ENCODE data around the gene RBM33.
"Not testable (repeated sequence)": the region's sequence is repeated elsewhere in the genome, so short reads cannot be mapped to it uniquely, and the experiment has no call there.

The RBM33 gene

DNA sequence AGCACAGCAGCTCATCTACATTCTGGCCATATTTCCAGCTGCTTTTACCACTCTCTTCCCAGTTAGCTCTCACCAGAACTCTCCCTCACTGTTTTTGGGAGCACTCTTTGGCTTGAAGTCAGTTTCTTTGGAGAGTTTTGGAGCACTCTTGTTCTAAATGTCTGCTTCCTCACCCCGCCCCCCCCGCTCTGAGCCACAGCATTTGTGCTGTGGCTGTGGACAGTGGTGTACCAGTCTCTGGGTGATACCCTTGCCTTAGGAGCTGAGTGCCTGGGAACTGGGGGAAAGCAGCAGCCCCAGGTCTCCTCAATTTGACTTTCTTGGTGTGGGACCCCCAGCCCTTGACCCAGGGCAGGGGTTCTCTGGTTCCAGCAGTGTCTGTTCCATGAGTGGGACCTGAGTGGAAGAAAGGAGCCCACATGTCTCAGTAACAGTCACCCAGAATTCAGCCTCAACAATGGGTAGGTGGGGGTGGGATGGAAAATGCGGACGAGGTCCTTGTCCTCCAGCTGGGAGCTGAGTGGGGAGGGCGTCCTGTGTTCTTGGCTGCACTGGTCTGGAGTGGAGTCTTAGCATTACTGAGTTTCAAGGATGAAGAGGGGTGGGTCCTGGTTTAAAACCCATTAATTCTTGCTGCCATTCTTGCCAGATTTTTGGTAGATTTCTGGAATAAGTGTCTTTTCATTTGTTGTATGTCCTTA, 18.0 kb downstream of the RBM33 start:
- no peak for DNase-seq (ENCODE audit: low spot score)

DNA sequence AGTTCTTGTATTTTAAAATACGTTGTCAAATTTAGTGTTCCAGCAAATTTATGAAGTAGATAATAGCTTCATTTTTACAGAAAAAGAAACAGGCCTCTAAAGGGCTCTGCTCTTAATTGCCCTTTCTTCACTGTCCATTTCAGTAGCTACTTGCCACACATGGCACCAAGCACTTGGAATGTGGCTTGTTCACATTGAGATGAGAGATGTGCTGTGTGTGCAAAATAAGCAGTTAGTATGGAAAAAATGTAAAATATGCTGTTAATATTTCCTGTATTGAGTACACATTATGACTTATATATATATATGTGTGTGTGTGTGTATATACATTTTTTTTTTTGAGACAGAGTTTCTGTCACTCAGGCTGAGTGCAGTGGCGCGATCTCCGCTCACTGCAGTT, 19.5 kb downstream of the RBM33 start:
- DNase-seq (ENCODE audit: low spot score): no peak

DNA sequence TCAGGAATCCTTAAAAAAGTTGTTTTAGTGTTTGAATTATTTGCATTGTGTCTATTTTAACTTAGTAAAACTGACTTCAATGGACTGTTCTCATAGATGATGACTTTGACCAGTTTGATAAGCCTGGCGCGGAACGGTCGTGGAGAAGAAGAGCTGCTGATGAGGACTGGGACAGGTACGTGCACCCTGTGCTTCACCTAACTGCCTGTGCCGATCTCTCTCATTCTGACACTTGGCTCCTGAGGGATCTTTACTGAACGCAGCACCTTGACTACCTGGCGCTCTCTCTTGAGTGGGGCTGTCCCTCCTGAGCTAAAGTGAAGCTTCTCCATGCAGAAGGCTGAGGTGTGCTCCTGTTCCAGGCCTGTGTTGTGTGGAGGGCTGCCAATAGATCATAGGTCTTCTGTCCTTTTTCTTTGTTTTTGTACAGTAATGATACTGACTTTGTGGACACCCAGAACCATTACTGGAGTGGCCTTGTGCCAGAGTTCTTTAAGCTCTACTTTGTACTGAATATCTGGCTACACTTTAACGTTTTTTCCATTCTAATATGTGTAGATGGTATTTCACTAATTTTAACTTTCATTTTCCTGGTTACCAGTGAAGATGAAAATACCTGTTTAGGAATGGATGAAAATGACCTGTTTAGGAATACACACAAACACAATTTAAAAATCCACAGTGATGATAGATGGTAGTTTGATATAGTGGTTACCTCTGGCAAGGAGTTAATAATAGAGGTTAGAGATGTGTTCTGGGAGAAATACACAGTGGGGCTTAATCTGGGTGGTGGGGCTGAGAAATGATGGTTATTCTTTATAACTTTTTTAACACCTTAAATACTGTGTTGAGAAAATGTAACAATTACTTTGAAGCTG, 20.9 kb downstream of the RBM33 start:
- DNase-seq (ENCODE audit: low spot score): no peak

DNA sequence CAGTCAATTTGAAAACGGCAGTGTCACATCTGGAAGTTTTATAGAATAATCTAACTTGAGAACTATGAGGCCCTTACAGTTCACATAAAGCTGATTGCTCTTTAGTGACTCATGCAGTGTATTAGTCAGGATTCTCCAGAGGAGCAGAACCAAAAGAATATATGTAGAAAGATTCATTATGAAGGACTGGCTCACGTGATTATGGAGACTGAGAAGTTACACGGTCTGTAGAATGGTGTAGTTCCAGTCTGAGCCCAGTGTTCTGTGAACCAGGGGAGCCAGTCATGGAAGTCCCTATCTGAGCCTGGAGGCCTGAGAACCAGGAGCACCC, 21.5 kb downstream of the RBM33 start:
- no peak for DNase-seq (ENCODE audit: low spot score)

DNA sequence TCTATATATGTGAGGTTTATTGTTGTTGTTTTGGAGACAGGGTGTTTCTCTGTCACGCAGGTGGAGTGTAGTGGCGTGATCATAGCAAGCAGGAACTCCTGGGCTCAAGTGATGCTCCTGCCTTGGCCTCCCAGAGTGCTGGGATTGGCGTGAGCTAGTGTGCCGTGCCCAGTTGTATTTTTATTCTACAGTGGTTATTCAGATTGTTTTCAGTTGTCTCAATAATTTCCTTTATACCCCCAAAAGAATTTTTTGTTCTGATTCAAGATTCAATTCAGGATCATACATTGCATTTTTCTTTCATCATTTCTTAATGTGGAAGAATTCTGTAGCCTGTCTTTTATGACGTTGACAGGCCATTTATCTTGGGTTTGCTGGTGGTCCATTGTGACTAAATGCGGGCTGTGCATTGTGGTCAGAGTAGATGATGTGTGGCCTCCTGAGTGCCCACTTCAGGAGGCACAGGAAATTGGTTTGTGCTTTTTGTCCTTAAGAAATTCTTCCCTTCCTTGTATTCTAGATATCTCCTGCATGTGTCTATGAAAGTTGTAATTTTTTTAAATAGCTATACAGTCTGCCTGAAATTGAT, 22.9 kb downstream of the RBM33 start:
- no peak for DNase-seq (ENCODE audit: low spot score)

DNA sequence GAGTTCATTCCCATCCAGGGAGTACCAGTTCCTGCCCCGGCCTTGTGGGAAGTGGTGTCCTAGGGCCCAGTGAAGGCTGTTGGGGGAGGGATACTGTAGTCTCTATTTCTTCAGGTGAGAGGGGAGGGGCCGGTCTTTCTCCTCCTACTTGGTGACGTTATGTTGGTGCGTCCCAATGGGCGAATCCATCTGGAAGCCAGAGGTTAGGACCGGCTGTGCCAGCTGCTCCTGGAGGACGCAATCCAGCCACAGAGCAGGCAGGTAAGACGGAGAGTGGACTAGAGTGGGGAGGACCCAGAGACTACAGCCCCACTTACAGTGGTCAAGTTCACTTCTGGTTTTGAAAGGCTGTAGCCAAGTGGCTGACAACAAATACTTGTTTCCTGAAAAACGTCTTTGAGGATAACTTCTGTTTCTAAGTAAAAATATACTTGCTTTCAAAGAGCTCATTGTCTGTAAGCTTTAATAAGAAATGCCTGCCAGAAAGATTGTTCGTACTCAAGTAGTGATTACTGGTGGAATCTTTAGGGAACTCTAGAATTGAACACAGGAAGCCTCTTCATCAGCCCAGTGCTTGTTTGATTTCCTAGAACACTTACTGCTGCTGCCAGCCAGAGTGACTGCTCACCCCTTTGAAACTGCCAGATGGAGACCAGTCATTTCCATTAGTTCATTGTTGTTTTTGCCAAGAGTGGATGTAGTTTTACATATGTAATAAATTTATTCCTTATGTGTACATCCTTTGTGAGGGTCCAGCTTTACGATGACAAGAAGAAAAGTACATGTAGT, 25.4 kb downstream of the RBM33 start:
- DNase-seq (ENCODE audit: low spot score): no peak

DNA sequence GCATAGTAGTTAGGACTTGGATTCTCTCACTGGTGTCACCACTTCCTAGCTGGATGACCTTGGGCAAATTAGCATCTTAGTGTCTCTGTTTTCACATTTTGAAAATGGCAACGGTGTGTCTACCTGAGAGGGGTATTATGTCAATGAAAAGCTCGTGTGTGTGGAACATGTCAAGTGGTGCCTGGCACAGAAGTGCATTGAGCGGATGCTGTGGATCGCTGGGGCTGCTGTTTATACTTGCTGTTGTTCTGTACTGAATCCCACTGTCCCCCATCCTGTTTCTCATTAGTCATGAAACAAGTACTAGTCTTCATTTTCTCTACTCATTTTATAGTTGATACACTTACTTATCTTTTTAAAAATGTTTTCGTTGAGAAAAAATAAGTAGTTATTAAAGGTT, 26.1 kb downstream of the RBM33 start:
- DNase-seq (ENCODE audit: low spot score): no peak

DNA sequence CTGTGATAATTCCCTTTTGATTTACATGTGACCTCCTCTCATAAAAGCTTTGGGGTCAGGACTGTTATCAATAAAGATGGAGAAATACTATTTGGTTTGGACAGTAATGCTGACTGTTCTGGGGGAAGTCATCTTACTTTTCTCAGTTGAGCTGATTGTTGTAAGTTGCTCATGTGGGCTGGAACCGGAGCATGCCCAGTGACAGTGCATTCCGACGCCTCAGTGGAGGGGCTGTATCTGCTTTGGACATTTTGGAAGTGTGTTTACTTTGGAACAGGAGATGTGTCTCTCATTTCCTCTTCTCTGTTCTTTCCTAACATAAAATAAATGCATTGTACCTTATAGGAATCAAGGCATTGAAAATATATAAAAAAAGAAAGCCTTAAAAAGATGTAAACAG, 30.1 kb downstream of the RBM33 start:
- DNase-seq (ENCODE audit: low spot score): no peak

DNA sequence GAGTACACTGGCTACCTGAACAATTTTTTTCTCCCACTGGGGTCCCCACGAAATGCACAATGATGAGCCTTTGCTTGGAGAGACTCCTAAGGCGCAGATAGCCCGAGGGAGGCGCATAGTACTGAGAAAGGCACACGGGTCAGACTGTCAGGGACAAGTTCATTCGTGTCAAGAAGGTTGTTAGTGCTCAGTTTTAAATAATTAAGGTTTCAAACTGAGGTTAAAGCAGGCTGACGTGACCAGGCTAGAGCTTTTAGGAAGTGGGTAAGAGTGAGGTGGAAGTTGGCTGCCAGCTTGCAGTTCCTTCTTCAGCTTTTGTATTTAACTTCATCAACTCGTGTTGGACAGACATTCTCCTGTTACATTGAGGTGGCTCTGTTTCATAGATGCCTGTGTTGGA, 31.6 kb downstream of the RBM33 start:
- no peak for DNase-seq (ENCODE audit: low spot score)

DNA sequence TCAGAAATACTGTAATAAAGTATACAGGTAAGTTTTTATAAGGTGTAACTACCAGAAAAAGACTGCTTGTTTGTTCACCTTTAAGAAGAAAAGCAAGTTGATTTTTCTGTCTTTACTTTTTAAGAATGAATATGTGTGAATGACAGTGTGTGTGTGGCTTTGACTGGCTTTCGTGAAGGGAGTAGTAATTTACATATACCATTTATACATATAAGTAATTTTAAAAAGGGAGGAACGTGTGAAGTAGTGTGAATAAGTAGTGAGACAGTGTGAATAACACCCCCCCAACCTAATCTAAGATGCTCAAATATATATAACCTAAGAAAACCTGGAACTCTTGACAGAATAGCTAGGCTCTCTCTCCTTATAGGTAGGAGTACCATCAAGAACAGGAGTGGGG, 33.2 kb downstream of the RBM33 start:
- no peak for DNase-seq (ENCODE audit: low spot score)

DNA sequence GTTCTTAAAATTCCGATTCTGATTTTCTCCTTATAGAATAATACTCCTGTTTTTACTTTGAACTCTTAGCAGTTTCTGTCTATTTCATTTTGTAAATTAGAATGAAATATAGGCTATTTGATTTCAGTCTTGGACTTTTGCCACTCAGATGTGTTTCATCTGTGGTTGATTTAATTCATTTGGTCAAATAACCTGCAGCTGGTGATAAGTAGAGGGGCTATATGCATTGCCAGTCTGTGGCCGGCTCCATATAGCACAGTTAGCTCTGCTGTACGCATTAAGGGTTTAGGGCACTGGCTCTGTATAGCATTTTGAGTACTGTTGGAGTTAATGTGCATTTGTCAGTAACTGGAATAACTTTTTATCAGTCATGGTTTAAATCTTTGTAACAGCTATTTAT, 35.7 kb downstream of the RBM33 start:
- no peak for DNase-seq (ENCODE audit: low spot score)

DNA sequence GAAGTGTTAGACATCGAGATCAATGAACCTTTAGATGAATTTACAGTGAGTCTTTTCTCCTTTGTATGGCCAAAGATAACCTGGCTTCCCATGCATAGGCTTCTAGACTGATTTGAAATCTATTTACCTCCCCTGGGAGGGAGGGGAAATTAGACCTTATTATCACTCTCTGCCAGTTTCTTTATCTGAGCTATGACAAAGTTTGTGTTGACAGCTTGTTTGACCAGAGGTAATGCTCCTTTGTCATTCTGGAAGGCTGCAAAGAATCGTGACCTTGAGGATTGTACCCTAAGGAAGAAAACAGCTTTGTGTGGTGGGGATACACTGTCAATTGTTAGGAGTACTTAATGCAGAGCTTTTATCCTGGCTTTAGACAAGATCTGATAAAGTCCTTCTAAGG, 36.4 kb downstream of the RBM33 start:
- DNase-seq (ENCODE audit: low spot score): no peak

DNA sequence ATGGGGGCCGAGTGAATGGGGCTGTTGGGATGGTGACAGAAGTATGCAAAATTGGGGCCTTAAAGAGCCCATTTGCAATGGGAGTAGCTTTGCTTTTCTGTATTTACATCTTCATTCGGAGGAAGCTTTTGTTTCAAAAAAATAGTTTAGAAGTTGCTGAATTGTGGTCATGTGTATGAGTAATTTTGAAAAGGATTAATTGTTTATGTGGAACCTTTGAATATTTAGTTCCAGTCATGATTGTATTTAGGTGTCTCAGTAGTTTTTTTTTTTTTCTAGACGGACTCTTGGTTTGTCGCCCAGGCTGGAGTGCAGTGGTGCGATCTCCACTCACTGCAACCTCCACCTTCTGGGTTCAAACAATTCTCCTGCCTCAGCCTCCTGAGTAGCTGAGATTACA, 37.2 kb downstream of the RBM33 start:
- no peak for DNase-seq (ENCODE audit: low spot score)

DNA sequence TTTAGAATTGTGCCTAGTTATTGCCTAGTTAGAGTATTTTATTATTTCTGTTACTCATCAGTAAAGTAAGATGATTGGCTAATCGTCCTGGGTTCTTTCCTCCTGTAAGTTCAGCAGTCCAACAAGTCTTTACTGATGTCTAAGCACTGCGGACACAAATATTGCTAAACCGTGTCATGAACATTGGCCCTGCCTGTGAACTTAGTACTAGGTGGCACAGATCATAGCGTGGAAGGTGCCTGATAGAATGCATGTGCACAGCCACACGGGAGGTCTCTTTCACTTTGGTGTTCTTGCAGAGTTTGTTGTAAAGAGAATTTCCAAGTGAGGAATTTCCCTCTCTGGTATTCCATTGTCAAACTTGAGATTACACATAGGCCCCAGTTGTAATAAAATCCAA, 38.0 kb downstream of the RBM33 start:
- no peak for DNase-seq (ENCODE audit: low spot score)

DNA sequence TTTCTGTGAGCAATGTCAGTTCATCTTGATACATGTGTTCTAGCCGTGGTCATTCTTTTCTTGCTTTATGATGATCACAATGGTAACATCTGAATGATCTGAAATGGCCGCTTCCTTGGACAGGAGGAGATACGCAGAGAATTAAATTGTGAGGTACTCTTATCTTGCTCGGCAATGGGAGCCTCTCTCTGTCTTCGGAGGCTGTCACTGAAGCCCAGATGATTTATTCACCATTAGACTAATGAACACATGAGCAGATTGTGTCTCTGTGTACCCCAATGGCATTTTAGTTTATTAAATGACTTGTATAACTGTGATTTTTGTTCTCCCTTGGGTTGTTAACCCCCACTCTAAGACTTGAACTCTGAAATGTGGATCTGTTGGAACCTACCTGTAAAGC, 38.6 kb downstream of the RBM33 start:
- no peak for DNase-seq (ENCODE audit: low spot score)

DNA sequence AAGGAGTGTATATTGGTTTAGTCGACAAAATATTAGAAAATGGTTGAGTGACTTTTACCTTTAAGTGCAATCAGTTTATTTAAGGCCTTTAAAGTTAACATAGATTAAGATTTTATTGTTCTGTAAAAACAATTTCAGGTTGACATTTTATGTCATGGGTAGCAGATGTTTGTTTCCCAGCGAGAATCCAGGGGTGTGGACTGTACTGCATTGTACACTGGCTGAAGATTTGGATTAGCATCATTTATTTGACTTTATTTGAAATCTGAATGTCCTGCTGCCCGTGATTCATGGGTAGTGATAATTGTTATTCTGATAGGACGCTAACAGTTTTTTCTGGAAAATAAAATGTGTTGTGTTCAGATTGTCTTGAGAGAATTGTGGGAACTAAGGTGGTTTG, 39.3 kb downstream of the RBM33 start:
- no peak for DNase-seq (ENCODE audit: low spot score)

DNA sequence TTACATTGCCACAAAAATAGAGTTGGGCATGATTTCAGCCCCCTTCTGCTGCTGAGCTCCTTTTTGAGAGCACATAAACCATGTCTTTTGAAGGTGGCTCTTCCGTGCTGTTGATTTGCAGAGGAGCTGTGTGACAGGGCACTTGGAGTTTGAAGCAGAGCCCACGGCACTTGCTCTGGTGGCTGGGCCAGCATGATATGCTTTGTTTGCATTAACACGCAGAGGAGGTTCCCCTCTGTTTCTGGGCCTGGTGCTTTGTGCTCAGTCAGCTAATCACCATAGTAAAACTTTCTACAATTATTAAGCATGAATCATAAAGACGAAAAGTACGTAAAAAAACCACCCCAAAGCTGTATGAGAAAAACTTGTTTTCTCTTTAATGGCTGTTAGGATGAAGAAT, 40.1 kb downstream of the RBM33 start:
- no peak for DNase-seq (ENCODE audit: low spot score)

DNA sequence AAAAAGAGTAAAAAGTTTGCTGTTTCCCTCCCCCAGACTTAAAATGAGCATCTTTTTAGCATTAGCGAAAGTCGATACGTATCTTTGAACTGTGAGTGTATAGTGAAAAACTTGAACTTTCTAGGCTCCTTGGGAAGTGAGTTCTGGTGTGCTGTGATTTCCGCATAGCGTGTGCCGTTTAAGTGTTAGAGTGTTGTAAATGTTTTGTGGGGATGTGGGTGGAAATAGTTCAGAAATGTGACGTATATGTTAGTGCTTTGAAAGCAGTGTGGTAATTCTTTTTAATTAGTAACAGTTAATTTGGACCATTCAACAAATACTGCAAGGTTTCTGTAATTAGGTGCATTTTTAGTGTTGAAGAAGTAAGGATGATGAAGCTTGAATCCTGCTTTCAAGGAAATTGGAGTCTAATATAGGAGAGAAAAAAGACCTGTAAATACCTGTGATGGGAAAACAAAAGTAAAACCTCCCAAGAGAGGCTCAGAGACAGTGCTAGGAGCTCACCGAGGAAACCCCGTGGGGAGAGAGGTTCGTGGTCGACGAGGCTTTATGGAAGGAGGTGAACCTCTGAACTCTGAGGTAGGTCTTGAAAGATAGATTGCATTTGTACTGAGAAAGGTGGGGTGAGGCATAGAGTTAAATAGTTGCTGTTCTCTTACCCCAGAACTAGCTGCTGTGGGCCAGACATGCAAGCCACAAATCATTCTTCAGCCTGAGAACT, 40.8 kb downstream of the RBM33 start:
- no peak for DNase-seq (ENCODE audit: low spot score)

DNA sequence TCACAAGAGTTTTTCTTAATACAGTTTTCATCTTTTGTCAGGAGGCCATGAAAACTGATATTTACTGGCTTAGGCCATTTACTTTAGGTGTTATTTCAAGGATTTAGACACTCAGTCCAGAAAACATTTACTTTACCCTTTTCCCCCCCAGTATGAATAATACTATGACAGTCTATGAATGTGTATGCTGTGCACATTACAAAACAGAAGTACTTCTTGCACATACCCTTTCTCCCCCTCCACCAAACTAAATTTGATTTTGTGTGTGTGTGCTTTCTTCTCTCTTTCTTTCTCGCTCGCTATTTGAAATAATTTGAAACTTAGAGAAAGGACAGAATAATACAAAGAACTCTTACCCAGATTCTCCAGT, 41.3 kb downstream of the RBM33 start:
- DNase-seq (ENCODE audit: low spot score): no peak

DNA sequence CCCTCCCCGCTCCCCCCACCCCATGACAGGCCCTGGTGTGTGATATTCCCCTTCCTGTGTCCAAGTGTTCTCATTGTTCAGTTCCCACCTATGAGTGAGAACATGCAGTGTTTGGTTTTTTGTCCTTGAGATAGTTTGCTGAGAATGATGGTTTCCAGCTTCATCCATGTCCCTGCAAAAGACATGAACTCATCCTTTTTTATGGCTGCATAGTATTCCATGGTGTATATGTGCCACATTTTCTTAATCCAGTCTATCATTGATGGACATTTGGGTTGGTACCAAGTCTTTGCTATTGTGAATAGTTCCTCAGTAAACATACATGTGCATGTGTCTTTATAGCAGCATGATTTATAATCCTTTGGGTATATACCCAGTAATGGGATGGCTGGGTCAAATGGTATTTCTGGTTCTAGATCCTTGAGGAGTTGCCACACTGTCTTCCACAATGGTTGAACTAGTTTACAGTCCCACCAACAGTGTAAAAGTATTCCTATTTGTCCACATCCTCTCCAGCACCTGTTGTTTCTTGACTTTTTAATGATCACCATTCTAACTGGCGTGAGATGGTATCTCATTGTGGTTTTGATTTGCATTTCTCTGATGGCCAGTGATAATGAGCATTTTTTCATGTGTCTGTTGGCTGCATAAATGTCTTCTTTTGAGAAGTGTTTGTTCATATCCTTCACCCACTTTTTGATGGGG, 42.3 kb downstream of the RBM33 start:
- DNase-seq (ENCODE audit: low spot score): not testable (repeated sequence)

DNA sequence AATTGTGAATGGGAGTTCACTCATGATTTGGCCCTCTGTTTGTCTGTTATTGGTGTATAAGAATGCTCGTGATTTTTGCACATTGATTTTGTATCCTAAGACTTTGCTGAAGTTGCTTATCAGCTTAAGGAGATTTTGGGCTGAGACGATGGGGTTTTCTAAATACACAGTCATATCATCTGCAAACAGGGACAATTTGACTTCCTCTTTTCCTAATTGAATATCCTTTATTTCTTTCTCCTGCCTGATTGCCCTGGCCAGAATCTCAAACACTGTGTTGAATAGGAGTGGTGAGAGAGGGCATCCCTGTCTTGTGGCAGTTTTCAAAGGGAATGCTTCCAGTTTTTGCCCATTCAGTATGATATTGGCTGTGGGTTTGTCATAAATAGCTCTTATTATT, 43.8 kb downstream of the RBM33 start:
- DNase-seq (ENCODE audit: low spot score): not testable (repeated sequence)
